OCI-LY3 (cell line): Measurements from ENCODE around the gene BCL10.

Experiments used
- CTCF ChIP-seq: fragments of 200-600, 300-600 bp; sonication (generic); IDR thresholded peaks from 2 replicates; pipeline ENCODE4 v1.5.1; 2014; ENCODE audit warnings: antibody characterized with exemption, low read length, low read depth
- EZH2phosphoT487 ChIP-seq: fragments of 200-600 bp; shearing (Covaris generic); IDR thresholded peaks from 2 replicates; pipeline ENCODE4 v1.6.1; 2018; ENCODE audit warnings: antibody characterized with exemption, mixed run types, low read depth

DNA sequence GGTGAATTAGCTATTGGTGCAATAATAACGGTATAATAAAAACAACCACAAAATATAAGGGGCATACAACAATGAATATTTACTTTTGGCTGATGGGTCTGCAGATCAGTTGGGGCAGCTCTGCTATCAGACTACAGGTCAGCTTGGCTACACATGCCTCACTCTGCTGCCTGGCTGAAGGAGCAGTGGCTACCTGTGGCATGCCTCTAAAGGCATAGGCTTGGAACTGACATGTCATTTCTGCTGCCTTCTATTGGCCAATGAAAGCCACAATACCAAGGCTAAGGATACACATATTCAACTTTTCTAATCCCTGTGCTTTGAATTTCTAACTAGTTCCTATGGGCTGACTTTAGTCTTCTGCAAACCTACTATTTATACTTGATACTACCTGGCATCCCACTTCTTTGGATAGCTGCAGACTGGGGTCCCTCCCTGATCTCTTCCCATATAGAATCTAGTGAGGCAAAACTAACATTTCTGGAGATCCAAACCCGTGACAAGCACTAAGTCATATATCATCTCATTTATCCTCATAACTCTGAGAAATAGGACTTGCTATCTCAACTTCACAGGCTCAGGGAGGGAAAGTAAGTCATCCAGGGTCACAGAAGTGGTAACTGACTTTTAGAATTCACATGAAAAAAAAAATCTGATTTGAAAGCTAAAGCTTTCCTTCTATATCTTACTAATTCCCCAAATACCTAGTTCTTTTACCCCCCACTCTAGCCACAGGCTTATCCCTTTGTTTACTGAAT is 56.4 kb downstream of the BCL10 start:
- TF ChIP-seq CTCF (no peak), EZH2phosphoT487 (no peak)
